ENCODE data around the gene ATG7.

The ATG7 gene

DNA sequence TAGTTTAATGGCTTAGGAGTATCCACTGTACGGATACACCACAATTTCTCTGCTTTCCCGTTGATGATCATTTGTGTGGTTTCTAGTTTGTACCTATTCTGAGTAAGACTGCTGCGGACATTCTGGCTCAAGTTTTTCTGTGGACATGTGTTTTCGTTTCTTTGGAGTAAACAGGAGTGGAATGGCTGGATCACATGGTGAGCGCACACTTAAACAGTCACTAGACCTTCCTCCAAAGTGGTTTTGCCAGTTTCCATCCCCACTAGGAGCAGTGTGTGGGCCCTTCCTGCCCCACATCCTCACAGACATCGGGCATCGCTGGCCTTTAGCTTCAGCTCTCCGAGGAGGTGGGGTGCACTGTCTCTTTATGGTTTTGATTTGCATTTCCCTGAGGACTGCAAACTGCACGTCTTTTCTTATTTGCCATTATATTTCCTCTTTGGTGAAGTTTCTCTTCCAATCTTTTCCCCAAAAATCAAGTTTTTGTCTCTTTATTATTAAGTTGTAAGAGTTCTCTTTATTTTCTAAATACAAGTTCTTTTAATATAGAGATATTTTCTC lies 277.5 kb downstream of the ATG7 start:
- FAIRE-seq (no peak), DNase-seq (ENCODE audit: low spot score) (no peak)

DNA sequence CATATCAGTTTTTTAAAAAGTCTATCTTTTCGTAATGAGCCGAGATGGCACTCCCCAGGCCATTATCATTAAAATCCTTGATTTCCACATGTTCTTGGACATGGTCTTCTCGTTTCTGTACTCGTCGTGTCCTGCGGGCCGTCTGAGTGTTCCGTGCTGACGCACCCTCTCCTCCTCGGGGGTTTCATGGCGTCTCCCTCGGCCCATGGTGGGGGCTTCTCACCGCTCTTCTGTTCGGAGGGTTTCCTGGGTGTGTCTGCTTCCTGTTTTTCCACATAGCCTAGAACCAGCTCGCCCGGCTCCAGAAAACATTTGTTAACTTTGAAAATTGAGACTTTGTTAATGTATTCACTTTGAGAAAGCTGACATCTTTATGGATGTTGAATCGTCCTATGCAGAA lies 278.8 kb downstream of the ATG7 start:
- no peak for DNase-seq (ENCODE audit: low spot score)
- no peak for FAIRE-seq

DNA sequence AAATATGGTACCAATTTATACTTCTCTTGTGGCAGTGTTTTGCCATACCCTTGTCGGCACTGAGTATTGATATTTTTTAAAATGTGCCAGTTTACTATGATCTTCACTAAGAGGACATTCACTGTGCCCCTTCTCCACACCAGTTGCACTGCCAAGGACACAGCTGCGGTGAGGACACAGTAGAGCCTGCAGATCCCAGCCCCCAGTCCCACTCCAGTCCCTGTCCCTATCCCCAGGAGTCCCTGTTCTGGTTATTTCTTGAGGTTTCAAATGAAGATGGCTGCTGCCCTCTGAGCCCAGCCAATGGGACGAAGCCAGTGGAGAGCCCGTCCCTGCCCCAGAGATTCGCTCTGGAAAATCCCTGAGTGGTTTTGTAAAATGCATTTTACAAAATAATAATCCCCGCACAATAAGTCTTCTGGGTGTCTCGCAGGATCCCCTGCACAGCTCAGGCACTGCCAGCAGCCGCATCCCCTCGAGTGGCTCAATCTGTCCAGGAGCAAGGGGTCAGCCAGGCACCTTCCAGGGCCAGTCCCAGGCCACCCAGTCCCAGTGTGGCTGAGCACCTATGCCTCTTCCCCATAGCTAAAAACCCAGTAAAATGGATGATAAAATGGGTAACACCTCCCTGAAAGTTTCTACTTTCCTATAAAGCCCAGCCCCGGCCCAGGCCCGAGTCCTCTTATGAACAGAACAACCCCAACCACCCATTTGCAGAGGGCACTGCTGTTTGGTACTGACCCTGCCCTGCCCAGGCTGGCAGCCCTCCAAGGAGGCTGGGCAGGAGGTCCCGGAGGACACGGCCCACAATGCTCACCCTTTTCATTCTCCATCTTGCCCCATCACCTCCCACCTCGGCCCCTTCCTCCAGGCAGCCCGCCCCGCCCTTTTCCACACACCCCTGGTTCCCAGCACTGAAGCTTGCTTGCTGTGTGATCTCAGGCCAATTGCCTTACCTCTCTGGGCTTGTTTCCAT lies 280.4 kb downstream of the ATG7 start:
- no peak for FAIRE-seq
- DNase-seq (ENCODE audit: low spot score), result no peak

DNA sequence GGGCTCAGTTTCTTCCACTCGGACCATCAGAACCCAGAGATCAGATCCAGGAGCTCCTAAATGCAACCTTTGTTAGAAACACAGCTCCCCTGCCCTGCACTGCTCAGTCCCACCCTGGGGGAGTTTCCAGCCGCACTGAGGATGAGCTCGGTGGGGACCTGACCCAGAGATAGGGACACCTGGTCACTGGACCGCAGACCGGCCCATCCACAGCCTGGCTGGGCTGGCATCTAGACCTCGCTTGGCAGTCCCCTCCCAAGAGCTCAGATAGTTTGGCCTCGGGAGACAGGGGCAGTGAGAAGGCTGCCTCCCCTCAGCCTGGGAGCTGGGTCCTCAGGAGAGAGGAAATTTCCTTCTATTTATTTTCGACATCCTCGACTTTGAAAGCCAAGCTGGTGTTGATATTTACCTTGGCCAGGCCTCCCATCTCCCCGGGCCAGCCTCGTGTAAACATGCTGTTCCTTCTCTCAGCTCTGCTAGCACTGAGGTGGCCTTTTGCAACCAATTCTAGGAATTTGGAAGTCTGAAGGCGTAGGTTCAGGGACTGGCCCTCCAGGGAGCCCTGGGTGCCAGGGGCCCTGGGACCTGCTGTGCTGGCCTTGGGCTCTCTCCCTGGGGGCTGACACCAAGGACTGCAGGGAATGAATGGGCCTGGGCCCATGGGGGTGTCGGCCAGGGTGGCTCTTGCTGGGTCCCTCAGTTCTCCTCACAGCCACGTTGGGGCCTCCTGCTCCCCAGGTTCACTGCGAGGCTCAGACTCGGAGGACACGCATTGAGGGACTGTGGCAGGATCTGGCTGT lies 281.4 kb downstream of the ATG7 start:
- DNase-seq (ENCODE audit: low spot score), result no peak
- no peak for FAIRE-seq

DNA sequence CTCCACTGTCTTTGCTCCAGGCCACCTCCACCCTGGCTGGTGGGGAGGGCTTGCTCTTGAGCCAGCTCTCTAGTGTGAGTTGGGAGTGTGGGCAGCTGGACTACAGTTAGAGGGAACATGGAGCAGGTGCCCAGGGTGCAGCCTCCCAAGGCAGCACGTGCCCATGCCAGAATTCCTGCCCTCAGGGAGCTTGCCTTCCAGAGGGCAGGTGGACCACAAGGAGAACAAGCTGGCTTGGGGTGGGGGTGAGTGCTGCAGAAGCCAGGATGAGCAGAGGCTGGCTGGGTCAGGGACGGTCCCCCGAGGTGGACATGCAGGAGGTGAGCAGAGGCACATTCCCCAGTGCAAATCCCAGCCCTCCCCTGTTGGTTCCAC lies 282.0 kb downstream of the ATG7 start:
- FAIRE-seq, result no peak
- DNase-seq (ENCODE audit: low spot score), result no peak

DNA sequence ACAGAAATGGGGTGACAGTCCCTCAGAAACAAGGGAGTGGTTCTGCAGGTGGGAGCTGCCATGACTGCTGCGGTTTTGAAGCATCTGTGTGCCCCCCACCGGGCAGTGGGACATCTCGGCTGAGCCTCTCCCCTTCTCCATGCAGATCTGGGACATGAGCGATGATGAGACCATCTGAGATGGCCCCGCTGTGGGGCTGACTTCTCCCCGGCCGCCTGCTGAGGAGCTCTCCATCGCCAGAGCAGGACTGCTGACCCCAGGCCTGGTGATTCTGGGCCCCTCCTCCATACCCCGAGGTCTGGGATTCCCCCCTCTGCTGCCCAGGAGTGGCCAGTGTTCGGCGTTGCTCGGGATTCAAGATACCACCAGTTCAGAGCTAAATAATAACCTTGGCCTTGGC lies 282.5 kb downstream of the ATG7 start:
- FAIRE-seq (no peak), DNase-seq (ENCODE audit: low spot score) (no peak)

DNA sequence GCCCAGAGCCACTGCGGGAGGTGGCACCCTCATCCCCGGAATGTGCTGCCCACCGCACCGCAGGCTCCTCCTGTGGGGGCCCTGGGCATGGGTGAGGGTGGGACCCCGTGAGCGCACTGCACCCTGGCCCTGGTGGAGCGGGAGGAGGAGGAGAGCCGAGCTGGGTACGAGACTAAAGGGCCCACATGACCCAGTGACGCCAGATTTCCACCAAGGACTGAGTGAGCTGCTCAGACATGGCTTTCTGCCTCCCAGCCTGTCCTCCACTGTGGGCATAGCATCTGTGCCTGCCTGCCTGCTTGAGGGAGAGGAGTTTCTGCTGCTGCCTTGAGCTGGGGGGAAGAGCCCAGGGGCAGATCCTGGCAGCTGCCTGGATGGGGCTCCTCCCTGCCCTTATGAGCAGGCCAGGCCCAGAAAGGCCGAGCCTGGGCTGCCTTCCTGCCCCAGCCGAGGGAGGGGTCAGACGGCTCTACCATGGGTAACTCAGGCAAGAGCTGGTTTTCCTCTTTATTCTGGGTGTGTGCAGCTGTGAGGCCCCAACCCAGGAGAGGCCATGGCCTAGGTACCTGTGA lies 283.1 kb downstream of the ATG7 start:
- DNase-seq (ENCODE audit: low spot score), result no peak
- no peak for FAIRE-seq

DNA sequence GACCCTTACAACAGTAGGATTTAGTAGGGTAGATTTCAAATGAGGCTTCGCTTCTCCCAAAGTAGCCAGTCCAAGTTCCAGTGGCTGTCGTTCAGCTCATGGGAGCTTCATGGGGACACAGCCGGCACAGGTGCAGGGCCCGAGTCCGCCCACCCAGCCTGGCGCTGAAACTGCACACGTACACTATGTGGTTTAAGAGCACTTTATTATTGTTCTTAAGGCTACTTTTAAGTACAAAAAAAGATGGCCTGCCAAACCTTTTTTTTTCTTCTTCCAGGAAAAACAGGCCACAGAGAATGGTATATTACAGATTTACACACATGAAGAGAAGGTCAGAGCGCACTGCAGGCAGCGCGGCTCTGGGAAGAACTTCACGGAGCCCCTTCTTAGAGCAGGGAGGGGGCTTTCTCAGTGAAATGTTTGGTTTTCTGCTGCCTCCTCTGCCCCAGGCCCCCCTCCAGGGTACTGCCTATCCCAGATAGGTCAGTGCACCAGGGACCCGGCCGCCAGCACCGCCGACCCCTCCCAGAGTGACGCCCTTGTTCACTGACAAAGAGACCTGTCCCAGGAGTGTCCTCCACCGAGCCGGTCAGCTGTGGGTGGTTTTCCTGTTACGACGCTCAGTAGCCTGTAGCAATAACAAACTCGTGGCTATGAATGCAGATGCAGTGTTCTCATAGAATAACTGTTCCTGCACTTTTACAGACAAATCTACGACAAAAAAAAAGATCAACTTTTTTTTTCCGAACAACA lies 283.9 kb downstream of the ATG7 start:
- FAIRE-seq (no peak), DNase-seq (ENCODE audit: low spot score) (no peak)

DNA sequence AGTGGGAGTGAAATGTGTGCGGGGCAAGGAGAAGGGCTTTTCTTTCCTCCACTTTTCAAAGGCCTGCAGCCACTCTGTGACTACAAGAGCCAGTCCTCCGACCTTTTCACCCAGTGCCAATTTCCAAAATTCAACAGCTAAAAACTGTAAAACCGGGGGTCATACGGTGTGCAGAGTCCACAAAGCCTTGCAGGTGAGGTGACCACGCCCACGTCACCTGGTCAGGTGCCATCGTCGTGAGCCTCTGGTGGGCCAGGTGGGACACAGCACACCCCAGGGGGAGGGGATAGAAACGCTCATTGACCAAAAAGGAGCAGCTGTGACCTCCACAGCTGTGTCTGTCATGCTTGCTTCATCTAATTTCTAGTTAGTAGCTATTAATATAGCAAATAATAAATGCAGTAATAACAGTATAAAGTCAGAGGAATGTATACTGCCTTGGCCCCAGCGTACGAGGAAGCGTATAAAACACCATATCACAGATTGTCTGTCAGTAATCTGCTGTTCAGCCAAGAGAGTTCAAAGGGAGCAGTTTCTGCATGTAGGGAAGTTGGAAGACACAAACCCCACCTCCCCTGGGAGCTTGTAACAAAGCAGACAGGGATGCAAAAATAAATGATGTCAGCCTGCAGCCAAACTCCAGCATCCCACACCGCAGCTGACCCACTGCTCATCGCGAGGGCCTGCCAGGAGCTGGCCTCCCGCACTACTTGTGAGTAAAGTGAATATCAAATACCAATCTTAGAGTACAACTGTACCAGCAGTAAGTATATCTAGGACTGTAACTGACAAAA lies 284.9 kb downstream of the ATG7 start:
- no peak for FAIRE-seq
- DNase-seq (ENCODE audit: low spot score), result no peak

DNA sequence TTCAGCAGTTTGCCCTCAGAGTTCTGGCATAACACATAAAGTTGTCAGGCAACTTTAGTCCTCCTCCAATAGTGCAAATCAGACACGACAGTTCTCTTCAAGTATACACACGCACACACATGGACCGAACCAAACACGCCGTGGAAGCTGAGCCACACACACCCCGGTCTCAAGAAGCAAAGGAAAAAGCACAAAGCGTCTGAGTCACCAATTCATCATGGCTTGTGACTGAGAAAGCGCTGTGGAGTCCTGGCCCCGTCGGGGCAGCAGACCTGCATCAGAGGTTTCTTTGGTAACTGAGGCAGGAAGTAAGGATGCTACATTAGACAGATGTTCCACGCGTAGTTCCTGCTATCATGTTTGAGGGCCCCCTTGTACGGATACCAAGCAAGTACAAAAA lies 285.8 kb downstream of the ATG7 start:
- DNase-seq (ENCODE audit: low spot score), result no peak
- FAIRE-seq, result no peak

DNA sequence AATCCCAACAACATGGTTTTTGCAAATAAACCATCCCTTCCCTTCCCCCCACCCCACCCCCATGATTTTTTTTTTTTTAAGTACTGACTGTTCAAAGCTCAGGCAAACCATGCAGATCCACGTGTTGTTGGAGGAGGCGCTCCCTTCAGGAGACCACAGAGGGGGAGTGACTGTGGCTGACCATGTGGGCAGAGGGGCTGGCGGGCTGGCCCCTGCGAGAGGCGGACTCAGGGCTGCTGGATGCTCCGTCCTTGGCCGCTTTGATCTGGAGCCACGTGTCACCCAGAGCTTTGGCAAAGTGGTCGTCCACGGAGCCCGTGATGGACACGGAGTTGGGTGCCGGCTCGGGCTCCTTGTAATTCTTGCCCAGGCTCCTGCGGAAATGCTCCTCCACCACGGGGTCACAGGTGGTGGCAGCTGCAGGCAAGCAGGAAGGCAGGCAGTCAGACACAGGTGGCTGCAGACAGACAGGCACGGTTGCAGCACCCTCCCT lies 286.3 kb downstream of the ATG7 start:
- DNase-seq (ENCODE audit: low spot score) (no peak), FAIRE-seq (no peak)

DNA sequence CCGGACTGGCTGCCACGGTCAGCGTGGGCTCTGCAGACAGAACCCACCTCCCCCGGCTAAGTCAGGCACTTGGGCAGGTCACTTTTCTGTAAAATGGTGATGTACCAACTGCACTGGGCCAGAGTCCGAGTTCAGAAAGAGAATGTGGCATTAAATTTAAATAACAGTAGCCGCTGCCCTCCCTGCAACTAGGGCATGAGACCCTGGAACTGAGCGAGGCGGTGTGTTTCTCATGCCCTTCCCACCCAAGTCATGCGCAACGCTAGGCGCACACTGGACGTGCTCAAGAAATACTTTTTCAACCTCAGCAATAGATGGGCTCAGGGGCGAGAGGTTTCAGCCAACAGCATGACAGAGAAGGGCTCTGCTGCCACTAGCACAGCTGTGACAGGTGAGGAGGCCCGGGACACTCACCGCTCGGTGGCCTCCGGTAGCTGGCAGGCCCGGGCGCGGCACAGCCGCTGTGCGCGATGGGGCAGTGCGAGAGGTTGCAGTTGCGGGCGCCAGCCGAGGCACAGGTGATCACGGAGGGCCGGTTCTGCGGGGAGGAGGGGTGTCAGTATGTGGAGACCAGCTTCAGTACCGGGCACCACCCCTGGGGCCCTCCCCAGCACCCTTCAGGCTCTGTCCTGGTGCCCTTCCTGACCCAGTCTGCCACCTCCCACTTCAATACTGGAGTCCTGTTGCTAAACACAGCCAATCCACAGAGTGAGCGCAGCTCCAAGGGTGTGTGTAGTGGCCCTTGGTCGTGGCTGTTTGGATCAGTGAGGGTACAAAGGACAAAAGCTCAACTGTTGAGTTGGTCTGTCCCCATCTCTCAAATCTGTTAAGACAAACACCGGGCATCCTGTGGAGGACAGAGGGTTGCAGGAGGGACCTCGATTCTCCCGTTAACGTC lies 287.0 kb downstream of the ATG7 start:
- no peak for DNase-seq (ENCODE audit: low spot score)
- no peak for FAIRE-seq

DNA sequence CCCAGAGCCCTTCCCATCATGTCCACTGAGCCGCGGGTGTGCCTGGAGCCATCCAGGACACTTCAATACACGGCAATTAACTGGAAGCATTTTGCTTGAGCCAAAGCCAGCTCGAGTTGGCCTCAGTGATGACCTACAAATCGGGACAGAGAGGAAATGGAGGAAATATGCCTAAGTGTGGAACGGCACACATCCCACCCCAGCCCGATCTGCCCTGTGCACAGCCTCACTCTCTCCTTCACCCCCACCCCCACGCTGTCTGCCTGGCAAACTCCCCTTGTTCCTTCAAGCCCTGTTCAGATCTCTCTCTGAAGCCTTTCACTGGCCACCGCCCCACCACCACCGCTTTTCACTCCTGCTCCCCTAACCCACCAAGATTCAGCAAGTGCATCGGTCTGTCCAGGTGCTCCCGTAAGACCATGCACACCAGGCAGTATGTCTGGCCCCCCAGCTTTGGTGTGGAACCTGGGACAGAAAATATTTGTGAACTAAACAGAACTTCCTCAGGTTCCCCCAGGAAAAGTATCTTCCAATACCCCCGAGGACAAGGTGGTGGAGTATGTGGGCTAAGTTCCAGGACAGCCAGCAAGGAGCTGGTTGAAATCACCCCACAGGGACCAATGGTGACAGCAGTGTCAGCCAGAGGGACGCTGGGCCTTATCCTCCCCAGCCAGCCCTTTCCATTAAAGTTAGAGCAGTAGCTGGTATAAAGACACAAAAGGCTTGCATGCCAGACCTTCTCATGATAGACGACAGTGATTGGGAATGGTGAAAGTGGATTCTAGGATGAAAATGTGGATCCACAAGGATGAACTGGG lies 287.8 kb downstream of the ATG7 start:
- FAIRE-seq (no peak), DNase-seq (ENCODE audit: low spot score) (no peak)

DNA sequence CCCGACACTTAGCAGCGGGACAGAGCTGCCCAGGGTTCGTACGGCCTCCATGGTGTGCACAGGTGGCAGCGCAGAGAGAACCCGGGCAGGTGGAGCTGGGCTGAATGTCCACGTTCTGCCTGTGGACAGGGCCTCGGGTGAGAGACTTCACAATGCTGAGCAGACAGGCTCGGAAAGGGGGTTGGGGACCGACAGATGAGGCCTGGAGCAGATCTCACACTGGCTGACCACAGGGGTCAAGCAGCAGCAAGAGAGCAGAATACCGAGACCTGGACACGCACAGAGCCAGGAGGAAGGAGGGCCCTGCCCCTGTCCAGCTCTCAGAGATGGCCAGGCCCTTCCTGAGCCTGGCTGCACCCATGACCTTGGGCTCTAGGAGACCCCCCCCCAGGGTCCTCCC lies 288.5 kb downstream of the ATG7 start:
- no peak for FAIRE-seq
- no peak for DNase-seq (ENCODE audit: low spot score)

DNA sequence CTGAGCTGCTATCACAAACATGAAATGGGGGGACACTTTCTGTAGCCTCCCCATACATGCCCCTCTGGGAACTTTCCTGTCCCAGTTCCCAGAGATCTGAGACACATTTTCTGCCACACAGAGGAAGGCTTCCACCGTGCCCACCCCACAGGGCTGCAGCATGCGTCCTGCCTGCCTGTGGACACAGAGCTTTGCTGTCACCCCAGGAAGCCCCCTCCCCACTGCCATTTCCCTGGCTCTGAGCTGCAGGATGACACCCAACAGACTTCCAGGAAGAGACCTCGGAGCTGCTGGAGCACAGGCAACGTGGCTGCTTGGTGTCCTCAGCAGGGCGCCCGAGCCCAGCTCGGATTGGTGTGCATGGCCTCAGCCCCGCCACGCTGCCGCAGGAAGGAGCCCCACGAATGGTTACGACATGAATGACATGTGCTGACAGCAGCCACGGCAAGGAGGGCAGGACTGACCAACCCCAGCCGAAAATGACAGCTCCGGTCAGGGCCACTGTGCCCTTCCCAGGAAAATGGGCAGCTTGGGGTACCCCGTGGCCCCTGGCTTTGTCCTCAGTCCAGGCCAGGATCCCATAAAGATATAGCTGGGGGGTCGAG lies 290.2 kb downstream of the ATG7 start:
- FAIRE-seq (no peak), DNase-seq (ENCODE audit: low spot score) (no peak)

DNA sequence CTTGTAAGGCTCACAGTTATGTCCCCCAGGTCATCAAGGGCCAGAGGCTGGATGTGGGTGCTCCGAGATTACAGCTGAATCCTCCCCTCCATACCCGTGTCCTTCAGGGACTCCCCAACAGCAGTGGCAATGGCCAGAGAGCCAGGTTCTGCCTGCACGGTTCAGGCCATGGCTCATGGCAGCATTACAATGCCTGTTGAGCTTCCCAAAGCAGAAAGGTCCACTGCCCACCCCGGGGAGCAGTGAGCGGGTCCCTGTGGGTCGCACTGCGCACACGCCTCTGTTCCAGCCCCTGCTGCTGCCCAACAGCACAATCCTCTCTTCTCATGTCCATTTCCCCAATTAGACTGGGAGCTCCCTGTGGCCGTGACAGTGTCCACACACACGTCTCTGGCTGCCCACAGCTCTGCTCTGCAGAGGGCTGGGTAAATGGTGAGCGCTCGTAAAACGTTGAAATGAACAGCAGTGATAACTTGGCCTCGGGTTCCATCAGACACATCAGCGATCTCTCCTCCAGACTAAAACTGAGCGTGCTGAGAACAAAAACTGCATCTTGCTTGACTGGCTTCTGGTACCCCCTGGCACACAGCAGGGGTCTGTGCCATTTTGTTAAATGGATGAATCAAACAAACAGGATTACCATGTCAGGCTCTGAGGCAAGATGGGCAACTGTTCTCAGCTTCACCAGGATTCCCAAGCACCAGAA lies 291.1 kb downstream of the ATG7 start:
- FAIRE-seq (no peak), DNase-seq (ENCODE audit: low spot score) (no peak)

DNA sequence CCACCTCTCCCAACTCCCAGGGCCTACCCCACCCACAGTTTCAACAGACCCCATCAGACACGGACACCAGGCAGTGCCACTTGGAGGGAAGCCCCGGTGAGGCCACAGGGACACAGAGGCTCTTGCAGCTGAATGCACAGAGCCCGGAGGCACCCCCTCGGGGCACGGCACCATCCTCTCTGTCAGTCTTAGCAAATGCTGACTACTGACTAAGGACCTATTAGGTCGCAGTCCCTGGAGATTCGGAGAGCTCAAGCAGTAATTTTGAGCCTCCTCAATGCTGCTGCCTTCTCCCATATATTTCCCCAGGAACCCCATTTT lies 291.6 kb downstream of the ATG7 start:
- no peak for DNase-seq (ENCODE audit: low spot score)
- no peak for FAIRE-seq
